ENCODE data around the gene SYNGR1.

DNA sequence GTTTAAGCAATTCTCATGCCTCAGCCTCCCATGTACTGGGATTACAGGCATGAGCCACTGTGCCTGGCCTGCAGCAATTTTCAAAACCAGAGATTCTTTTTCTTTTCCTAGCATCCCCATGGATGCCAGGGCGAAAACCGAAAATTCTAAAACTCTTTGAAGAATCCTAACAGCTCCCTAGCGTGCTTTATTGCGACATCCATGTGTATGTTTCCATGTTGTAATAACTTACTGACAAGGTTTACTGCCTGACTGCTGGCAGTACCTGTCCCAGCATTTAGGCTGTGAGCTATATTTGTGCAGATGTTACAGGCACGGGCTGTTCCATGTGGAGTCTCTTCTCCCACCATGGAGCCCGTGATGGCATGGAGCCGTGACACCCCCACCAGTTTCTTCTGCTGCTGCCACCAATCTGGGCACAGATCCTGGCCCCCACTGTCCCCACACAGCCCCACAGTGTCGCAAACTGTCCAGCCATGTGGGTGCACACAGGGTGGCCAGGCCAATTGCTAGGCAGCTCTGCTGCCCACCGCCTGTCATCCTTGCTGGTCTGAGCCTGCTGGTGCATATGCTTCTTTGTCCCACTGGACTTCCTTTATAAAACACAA is 42.7 kb downstream of the SYNGR1 start:
- TF ChIP-seq CTCF (conservative IDR thresholded peaks at IDR 0.05; ENCODE audit: low read depth, low read length) = no peak
- TF ChIP-seq EZH2phosphoT487 (IDR thresholded peaks at IDR 0.05; ENCODE audit: borderline replicate concordance, low read length) = no peak

Measured in PC-3 (cell line).